ENCODE data around the gene RCAN2. TPM values are rescaled to one million over a fixed set of nuclear protein-coding genes. Genes with fewer than 3 reads are reported as not detected.

The RCAN2 gene
- total and polyA plus RNA-seq, 2 experiments from 2014 or later: 6.0 to 9.3 TPM

DNA sequence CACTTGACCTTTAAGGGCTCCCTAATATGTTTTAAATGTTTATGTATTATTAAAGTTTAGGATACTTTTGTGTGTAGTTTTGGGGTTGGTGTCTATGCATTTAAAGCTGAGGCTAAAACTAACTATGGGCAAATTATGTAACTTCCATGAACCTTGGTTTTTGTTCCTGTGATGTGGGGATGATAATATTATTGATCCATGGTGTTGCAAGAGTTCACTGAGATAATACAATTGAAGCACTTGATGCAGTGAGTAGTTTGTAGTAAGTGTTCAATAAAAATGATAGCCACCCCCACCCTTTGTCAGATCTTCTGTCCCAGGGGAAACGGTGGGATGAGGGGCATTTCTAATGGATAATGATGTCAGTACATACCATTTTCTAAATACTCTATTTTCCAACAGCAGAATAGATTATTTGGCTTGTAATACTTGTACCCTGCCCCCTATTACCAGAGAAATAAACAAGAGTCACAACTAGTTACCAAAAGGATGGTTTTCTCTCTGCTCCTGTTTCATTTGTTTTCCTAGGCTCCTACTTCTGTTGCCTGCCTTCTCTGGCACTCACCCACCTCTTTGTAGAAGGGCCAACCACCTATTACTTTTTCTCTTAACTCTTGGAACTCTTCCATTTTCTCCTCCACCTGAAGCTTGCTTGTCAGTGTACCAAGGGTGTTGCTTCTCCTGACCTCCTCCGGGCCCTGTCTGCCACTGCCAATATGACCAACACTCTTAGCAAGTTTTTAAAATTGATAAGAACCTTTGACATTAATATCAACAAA is 97.9 kb downstream of the RCAN2 start:
- Histone ChIP-seq H3K79me2 (replicated peaks; ENCODE audit: insufficient read depth) (no peaks in the 10 kb centered on the region), H3K36me3 (ENCODE audit: insufficient read depth) (no peaks in the 10 kb centered on the region), H3K4me1 (ENCODE audit: insufficient read depth) (no peaks in the 10 kb centered on the region), H3F3A (replicated peaks; ENCODE audit: low read depth) (no peaks in the 10 kb centered on the region), H2AFZ (no peak overlapping the region), H4K20me1 (replicated peaks; ENCODE audit: insufficient read depth) (no peaks in the 10 kb centered on the region), H3K27me3 (ENCODE audit: insufficient read depth) (no peaks in the 10 kb centered on the region), H3K4me3 (no peak overlapping the region), H3K9me2 (ENCODE audit: insufficient read depth) (no peaks in the 10 kb centered on the region), H3K4me2 (no peak overlapping the region), H3K27ac (ENCODE audit: low read depth) (no peak overlapping the region)
- H3K4me3 Mint-ChIP-seq: no peak overlapping the region
- no peaks in the 10 kb centered on the region for H3K9me3 Mint-ChIP-seq
- peaks cover 3% of the 10 kb centered on the region for H3K27me3 Mint-ChIP-seq (ENCODE audit: insufficient read depth, low read depth, poor library complexity)
- no peak overlapping the region for H3K27ac Mint-ChIP-seq
- H3K4me1 Mint-ChIP-seq: no peaks in the 10 kb centered on the region
- no peaks in the 10 kb centered on the region for H3K36me3 Mint-ChIP-seq (ENCODE audit: low read depth)
- TF ChIP-seq NANOG (IDR thresholded peaks at IDR 0.05; ENCODE audit: borderline replicate concordance) (no peak), STAT1 (IDR thresholded peaks at IDR 0.05; ENCODE audit: unreplicated experiment) (no peak), EZH2 (IDR thresholded peaks at IDR 0.05; ENCODE audit: low read depth, unreplicated experiment) (no peak), ETS1 (IDR thresholded peaks at IDR 0.05) (no peak), POLR2AphosphoS5 (IDR thresholded peaks at IDR 0.05; ENCODE audit: low read depth) (no peak), ZNF331 (CRISPR knock-in tag; IDR thresholded peaks at IDR 0.05; ENCODE audit: low read depth) (no peak), REST (IDR thresholded peaks at IDR 0.05; ENCODE audit: unreplicated experiment) (no peak), CREB1 (CRISPR knock-in tag; IDR thresholded peaks at IDR 0.05; ENCODE audit: low read depth) (no peak)
- TF ChIP-seq, protein P1, sequence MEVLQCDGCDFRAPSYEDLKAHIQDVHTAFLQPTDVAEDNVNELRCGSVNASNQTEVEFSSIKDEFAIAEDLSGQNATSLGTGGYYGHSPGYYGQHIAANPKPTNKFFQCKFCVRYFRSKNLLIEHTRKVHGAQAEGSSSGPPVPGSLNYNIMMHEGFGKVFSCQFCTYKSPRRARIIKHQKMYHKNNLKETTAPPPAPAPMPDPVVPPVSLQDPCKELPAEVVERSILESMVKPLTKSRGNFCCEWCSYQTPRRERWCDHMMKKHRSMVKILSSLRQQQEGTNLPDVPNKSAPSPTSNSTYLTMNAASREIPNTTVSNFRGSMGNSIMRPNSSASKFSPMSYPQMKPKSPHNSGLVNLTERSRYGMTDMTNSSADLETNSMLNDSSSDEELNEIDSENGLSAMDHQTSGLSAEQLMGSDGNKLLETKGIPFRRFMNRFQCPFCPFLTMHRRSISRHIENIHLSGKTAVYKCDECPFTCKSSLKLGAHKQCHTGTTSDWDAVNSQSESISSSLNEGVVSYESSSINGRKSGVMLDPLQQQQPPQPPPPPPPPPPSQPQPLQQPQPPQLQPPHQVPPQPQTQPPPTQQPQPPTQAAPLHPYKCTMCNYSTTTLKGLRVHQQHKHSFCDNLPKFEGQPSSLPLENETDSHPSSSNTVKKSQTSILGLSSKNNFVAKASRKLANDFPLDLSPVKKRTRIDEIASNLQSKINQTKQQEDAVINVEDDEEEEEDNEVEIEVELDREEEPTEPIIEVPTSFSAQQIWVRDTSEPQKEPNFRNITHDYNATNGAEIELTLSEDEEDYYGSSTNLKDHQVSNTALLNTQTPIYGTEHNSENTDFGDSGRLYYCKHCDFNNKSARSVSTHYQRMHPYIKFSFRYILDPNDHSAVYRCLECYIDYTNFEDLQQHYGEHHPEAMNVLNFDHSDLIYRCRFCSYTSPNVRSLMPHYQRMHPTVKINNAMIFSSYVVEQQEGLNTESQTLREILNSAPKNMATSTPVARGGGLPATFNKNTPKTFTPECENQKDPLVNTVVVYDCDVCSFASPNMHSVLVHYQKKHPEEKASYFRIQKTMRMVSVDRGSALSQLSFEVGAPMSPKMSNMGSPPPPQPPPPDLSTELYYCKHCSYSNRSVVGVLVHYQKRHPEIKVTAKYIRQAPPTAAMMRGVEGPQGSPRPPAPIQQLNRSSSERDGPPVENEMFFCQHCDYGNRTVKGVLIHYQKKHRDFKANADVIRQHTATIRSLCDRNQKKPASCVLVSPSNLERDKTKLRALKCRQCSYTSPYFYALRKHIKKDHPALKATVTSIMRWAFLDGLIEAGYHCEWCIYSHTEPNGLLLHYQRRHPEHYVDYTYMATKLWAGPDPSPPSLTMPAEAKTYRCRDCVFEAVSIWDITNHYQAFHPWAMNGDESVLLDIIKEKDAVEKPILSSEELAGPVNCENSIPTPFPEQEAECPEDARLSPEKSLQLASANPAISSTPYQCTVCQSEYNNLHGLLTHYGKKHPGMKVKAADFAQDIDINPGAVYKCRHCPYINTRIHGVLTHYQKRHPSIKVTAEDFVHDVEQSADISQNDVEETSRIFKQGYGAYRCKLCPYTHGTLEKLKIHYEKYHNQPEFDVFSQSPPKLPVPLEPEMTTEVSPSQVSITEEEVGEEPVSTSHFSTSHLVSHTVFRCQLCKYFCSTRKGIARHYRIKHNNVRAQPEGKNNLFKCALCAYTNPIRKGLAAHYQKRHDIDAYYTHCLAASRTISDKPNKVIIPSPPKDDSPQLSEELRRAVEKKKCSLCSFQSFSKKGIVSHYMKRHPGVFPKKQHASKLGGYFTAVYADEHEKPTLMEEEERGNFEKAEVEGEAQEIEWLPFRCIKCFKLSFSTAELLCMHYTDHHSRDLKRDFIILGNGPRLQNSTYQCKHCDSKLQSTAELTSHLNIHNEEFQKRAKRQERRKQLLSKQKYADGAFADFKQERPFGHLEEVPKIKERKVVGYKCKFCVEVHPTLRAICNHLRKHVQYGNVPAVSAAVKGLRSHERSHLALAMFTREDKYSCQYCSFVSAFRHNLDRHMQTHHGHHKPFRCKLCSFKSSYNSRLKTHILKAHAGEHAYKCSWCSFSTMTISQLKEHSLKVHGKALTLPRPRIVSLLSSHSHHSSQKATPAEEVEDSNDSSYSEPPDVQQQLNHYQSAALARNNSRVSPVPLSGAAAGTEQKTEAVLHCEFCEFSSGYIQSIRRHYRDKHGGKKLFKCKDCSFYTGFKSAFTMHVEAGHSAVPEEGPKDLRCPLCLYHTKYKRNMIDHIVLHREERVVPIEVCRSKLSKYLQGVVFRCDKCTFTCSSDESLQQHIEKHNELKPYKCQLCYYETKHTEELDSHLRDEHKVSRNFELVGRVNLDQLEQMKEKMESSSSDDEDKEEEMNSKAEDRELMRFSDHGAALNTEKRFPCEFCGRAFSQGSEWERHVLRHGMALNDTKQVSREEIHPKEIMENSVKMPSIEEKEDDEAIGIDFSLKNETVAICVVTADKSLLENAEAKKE (CRISPR knock-in tag; IDR thresholded peaks at IDR 0.05): no peak
- ATAC-seq: no peak
- DNase-seq (ENCODE audit: low spot score): no peak
